ENCODE measurements around the gene ZSCAN25. TPM values are rescaled to one million over a fixed set of nuclear protein-coding genes. Genes with fewer than 3 reads are reported as not detected.

Gene ZSCAN25
- polyA plus RNA-seq, 1 donor = 14.3 TPM

Other genes starting within 250 kb of the ZSCAN25 start
- 73.1 TPM for gene ARPC1B, start 242.2 kb upstream of the ZSCAN25 start, polyA plus RNA-seq
- gene PDAP1, start 208.3 kb upstream of the ZSCAN25 start, polyA plus RNA-seq = 94.9 TPM
- gene BUD31, start 208.0 kb upstream of the ZSCAN25 start, polyA plus RNA-seq = 72.8 TPM
- 5.9 TPM for gene PTCD1, start 178.1 kb upstream of the ZSCAN25 start, polyA plus RNA-seq
- gene CPSF4, start 178.0 kb upstream of the ZSCAN25 start, polyA plus RNA-seq = 29.6 TPM
- 386 TPM for gene ATP5MF, start 150.8 kb upstream of the ZSCAN25 start, polyA plus RNA-seq
- 61.3 TPM for gene ZNF789, start 144.1 kb upstream of the ZSCAN25 start, polyA plus RNA-seq
- gene ZNF394, start 116.7 kb upstream of the ZSCAN25 start, polyA plus RNA-seq = 22.9 TPM
- gene ZKSCAN5, start 112.3 kb upstream of the ZSCAN25 start, polyA plus RNA-seq = 8.6 TPM
- 10.5 TPM for gene FAM200A, start 64.8 kb upstream of the ZSCAN25 start, polyA plus RNA-seq
- gene ZNF655, start 58.3 kb upstream of the ZSCAN25 start, polyA plus RNA-seq = 83.0 TPM
- gene TMEM225B, start 18.7 kb upstream of the ZSCAN25 start, polyA plus RNA-seq = 1.3 TPM
- gene CYP3A5, start 63.0 kb downstream of the ZSCAN25 start, polyA plus RNA-seq = 139 TPM
- gene CYP3A7, start 118.2 kb downstream of the ZSCAN25 start, polyA plus RNA-seq = 1.8 TPM
- 14.3 TPM for gene CYP3A4, start 167.2 kb downstream of the ZSCAN25 start, polyA plus RNA-seq
- 0.16 TPM for gene CYP3A43, start 211.1 kb downstream of the ZSCAN25 start, polyA plus RNA-seq